Fibroblast of skin of back (primary cell): ENCODE data around the gene WDR74.
"Not testable (repeated sequence)": the region's sequence is repeated elsewhere in the genome, so short reads cannot be mapped to it uniquely, and the experiment has no call there.

ENCODE experiments used
- DNase-seq: peaks from one replicate; pipeline ENCODE4 v3.0.0-alpha.2; 2013

The WDR74 gene

DNA sequence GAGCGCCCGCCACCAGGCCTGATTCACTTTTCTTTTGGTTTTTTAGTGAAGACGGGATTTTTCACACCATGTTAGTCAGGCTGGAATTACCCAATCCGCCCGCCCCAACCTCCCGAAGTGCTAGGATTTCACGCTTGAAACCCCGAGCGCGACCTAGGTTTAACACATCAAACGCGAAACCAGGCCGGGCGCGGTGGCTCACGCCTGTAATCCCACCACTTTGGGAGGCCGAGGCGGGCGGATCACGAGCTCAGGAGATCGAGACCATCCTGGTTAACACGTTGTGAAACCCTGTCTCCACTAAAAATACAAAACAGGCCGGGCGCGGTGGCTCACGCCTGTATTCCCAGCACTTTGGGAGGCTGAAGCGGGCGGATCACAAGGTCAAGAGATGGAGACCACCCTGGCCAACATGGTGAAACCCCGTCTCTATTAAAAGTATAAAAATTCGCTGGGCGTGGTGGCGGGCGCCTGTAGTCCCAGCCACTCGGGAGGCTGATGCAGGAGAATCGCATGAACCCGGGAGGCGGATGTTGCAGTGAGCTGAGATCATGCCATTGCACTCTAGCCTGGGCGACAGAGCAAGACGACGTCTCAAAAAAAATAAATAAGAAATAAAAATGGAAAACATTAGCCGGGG lies 1.5 kb upstream of the WDR74 start:
- peak; percentile 79 for DNase-seq

DNA sequence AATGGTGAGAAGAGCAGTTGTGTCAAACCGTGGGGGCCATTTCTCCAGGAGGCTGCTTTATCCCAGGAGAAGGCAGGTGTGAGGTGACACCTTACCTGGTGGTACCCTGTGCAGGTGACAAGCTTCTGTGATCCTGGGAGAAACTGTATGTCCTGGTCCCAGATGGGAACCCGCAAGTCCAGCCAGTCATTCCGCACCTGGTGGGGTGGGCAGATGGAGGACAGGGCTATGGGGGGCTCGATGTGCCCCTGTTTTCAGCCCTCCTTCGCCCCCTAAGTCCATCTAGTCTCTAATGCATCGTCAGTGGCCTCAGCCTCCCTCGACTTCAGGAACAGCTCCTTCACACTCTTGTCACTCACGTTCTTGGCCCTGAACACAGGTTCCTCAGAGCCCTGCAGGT lies 4.1 kb downstream of the WDR74 start:
- DNase-seq, result no peak

DNA sequence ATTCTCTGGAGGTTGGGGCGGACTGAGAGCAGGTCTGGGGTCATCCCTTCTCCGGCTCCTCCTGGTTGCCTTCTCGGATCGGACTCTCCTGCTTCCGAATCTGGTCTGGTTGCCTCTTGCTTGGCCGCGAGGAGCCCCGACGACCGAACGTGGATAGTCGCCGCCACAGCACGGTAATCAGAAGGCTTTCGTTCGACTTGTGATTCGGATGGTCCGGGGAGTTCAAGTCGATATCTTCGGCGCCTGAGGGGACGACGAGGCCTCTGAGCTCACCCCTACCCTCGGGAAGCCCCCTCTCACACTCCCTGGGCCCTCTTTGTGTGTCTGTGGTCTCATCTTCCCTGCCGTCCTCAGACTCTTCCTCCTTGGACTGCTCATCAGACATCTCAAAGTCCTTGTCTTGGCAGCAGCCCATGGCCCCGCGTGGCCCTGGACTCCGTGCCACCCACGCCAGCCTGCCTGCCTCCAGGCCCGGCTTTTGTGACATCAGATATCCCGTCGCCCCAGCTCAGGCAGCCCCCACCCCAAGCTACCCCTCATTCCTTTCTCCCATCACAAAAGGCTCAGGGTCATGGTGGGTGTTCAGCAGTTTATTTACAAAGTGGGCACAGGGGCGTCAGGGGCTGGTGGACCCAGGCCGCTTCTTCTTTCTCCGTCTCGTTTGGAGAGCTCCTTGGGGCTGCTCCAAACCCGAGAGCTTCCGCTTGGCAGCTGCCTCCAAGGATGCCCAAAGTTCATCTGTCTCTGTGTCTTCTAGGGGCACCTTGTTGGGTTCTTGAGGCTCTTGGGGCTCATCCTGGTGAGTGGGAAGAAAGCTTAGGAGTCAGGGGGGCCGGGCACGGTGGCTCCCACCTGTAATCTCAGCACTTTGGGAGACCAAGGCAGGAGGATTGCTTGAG lies 6.8 kb downstream of the WDR74 start, which contains the start of gene TEX54:
TEX54 (minus strand) TSS at position 506 of the 899 bp plus-strand sequence.
- DNase-seq, result no peak

DNA sequence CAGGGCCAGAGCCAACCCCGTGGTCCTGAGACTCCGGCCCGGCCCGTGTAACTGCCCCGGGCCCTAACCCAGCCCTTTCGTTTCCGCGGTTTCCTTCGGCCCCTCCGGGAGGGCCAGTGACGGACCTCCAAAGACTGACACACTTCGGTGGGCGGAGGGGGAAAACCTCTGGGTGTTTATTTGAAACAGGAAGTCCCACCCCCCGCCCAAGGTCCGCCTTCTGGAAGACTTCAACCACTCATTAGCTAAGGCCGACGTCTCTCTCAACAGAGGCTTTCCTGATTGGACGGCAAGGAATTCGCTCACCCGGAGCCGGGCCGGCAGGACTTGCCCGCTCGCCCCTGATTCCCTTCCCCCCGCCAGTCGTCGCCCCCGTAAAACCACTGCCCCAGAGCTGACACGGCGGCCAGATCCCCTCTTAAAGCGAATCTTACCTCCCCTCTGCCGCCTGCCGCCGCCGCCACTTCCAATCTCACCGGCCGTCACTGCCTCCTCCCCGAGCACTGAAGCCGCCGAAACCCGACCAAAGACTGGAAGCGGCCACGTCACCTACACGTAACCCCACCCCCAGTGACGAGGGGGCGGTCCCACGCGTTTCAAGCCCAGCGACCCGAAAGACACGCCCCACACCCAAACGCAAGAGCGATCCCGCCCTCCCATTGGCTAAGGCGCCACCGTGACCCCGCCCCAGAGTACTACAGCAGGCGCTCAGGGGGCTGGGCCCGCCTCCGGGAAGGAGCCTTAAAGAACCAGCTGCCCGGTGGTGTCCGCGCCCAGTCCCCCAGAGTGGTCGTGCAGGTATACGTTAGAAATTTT lies 7.7 kb downstream of the WDR74 start, which contains the start of gene STX5:
STX5 (minus strand) TSS at position 532 of the 816 bp plus-strand sequence. CDS start 808 bp downstream, outside the sequence.
- peak; percentile 98 for DNase-seq

DNA sequence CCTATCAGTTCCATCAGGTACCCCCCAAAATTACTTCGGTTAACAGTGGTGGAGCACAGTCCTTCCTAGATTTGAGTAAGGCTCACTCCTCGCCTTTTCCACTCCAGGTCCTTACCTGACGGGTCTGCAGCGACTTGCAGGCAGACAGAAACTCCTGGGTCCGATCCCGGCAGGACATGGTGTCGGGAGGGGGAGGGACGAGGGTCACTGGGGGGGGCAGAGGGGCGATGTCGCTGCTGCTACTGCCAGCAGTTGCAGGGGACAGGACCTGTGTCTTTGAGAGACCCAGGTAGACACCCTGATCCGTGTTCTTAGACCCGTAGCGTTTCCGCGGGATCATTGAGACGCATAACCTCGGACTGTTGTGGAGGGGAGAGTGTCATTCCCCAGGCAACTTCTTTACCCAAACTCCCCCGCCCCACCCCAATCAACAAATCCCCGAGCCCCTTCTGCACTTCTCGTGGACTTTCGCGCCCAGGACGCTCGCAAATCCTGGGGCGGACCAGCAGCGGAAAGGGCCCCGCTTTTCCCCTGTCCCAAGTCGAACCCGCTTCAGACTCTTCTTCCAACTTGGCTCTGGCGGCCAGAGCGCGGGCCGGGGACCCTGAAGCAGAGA lies 8.4 kb downstream of the WDR74 start:
- no peak for DNase-seq

DNA sequence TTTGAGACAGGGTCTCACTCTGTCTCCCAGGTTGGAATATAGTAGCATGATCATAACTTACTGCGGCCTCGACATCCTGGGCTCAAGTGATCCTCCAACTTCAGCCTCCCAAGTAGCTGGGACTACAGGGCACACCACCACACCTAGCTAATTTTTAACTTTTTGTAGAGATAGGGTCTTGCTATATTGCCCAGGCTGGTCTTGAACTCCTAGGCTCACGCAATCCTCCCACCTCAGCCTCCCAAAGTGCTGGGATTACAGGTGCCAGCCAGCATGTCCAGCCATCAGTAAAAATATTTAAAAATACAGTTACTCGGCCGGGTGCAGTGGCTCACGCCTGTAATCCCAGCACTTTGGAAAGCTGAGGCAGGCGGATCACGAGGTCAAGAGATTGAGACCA lies 11.3 kb downstream of the WDR74 start:
- not testable (repeated sequence) for DNase-seq

DNA sequence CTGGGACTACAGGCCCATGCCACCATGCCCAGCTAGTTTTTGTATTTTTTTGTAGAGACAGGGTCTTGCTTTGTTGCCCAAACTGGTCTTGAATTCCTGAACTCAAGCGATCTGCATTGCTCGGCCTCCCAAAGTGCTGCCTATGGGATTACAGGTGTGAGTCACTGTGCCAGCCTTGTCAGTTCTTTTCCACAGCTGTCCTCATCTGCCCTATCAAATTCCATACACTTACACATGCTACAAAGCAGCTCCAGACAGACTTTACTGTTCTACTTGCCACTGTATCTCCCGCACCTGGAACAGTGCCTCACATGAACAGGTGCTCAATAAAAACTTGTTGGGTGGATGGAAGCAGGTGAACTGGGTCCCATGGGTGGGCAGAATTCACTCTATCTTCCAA lies 15.7 kb downstream of the WDR74 start:
- DNase-seq, result no peak

DNA sequence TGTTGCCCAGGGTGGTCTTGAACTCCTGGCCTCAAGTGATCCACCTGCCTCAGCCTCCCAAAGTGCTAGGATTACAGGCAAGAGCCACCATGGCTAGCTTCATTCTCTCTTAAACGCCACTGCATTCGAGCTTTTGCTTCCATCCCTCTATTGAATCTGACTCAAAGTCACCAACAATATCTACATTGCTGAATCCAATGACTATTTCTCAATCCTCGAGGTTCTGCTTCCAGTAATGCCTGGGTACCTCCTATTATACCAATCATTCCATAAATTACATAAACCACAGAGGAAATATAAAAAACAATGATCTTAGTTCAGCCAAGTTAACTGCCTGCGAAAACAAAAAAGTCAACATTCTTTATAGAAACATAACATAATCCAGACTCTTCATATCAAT lies 22.3 kb downstream of the WDR74 start:
- DNase-seq, result no peak

DNA sequence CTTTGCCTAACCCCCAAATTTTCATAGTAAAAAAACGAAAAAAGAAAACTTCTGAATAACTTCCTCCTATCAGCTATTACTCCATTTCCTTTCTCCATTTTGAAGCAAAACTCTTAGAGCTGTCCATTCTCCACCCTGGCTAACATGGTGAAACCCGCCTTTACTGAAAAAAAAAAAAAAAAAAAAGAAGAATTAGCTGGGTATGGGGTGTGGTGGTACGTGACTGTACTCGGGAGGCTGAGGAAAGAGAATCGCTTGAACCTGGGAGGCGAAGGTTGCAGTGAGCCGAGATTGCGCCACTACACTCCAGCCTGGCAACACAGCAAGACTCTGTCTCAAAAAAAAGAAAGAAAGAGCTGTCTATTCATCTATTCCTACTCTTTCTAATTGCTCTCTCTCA lies 22.8 kb downstream of the WDR74 start:
- no peak for DNase-seq

DNA sequence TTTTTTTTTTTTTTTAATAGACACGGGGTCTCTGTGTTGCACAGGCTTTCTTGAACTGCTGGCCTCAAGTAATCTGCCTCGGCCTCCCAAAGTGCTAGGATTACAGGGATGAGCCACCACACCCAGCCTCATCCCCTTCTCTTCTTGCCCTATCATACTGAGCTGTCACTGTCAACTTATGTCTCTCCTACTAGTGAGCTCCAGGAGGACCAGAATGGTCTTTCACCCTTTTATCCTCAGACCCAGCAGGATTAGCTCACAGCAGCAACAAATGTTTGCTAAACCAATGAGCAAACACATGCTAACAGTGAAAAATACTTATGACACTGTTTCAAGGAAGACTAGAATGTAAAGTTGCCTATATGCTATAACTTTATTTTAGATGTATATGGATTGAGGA lies 27.7 kb downstream of the WDR74 start:
- DNase-seq, result no peak

DNA sequence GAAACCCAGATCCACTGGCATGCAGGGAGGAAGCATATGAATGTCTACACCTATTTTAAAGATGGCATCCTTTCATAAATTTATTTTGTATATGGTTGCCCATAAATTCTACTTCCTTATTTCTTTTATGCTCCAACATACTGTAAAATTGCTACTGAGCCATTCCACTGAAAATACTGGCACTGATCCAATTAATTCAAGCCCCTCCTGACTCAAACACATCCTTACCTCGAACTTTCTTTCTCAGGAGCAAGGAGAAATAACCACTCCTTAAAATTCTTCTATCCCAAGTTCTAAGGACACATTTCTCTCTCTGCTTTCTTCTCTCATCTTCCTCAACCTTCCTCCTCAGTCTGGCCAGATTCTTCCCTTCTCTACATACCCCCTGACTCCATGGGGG lies 28.6 kb downstream of the WDR74 start:
- no peak for DNase-seq

DNA sequence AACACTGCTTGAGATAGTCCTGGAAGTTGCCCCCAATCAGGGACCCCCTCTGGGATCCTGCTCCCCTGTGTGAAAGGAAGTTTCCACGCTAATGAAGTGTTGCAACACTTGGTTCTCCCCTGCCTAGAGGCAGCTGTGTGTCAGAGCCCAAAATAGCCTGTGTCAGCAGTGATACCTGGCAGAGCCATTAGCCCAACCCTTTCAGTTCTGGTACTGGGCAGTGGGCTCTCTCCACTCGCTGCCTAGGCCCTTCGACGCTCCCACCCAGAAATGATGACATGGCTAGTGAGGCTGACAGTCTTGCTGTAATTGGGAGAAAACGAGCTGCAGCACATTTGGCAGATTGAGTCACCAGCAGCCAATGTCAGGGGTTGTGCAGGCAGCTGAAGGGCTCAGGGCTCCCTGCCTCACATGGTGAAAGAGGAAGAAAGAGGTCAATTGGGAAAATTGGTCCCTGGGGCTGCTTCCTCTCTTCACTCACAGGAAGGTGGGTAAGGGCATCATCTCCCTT lies 32.7 kb downstream of the WDR74 start:
- no peak for DNase-seq

DNA sequence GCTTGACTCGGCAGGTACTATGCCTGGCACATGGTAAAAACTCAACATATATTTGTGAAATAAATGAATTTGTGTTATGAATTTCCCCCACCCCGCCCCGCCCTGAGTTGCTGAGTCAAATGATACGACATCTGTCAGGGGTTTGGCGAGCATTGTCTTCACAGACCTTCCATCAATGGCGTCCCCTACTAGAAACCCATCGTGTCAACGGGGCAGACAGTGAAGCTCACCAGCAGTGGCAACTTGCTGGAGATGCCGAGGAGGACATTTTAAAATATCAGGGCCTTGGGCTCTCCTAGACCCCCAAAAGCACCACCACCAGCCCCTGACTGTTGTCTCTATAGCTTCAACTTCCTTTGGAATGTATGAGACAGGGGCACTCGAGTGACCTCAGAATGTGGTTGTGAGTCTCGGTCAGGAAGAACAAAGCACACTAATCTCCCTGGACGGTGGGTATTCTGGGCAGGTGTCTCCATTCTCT lies 33.4 kb downstream of the WDR74 start:
- no peak for DNase-seq

DNA sequence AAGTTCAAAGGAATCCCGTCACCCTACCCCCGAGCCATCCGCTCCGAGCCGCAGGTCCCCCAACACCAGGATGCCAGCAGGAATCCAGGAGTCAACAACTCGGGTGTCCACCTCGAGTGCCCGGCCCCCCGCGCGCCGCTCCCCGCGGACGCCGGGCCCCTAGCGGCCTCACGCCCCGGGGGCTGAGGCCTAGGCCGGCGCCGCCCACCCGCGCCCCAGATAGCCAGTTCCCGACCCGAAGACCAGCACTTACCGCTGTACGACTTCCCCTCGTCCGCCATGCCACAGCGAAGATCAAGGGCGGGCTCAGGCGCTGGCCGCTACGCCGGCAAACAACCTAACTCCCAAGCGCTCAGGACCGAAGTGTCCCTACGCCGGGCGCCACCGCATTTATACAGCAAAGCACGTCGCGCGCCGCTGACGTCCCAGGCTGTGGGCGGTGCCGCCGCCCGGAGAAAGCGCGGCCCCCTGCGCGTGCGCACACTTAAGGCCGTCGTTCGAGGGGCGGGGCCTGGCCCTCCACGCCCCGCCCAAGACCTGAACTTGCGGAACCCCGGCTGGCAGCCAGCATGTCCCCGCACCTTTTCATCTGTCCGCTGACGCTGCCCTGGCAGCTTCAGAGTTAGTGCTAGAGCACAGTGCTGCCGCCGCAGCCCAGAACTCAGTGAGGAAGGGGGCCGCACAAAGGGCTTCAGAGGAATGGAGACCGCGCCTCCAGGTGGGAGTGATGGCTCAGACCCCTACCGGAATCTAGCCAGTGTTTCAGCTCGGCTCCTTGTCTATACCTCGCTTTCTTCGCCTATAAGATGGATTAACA lies 34.1 kb downstream of the WDR74 start, which contains the start of gene NXF1:
NXF1 (minus strand) TSS at position 365 of the 817 bp plus-strand sequence; CDS start at position 281, 84 bp downstream.
- peak; percentile 89 for DNase-seq

DNA sequence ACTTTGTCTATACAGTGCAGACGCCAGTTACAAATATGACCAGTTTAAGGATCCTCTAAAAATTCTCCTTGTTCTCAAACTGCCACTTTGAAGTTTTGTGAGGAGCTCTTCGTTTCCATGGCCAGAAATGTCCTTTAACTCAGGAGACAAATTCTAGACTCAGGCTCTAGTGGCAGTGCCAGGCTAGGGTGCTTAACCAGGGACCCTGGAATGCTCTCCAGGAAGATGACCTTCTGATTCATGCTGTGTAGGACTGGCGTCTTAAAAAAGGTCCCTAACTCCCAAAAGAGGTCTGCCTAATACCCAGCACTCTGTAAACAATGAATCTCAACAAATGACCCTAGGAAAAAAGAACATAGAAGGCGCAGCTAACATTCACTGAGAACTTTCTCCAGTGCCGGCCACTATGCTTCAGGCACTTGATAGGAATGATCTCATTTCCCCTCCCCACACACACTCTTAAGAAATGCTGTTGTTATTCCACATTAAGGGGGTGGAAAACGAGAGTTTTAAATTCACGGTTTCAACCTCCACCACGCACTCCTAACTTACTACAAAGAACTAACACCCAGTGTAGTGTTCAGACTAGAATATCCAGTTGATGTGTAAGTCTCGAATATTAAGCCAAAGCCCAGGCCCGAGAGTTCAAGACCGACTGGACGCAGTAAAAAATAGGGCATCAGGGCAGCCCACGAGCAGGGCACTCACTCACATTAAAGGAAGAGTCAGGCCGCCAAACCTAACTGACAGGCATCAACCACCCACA lies 34.9 kb downstream of the WDR74 start:
- peak; percentile 24 for DNase-seq

DNA sequence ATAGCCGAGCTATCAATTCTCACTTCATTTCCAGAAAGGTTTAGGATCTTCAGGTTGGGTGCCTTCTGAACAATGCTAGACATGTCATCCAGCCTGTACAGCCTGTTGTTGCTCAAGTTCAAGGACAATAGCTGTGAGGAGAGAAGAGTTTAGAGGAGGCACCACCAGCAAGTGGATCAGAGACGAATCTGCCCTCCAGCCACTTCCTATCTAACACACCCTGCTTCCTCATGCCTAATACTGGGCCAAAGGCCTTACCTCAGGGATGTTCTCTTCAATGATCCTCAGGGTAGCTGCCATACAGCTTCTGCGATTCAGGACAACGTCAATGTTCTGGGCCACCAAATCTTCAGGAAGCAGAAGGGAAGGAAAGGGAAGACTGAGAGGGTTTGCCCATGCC lies 38.3 kb downstream of the WDR74 start:
- DNase-seq, result no peak

DNA sequence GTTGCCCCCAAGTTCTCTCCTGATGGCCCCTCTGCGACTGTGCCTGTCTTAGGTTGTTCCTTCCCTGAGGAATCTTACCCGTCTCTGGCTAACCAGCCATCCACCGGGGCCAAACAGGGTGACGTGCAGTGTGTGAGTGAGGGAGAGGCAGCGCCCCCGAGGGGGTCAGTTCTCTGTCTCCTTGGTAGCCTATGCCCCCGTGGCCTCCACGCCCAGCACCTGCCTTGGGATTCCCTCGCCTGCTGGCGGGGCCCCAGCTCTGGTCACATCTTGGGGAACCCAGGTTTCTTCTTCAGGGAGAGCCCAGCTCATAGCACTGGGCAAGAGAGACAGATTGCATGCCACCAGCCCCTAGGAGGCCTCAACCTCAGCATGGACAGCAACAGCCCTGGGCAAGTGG lies 39.9 kb downstream of the WDR74 start:
- no peak for DNase-seq

DNA sequence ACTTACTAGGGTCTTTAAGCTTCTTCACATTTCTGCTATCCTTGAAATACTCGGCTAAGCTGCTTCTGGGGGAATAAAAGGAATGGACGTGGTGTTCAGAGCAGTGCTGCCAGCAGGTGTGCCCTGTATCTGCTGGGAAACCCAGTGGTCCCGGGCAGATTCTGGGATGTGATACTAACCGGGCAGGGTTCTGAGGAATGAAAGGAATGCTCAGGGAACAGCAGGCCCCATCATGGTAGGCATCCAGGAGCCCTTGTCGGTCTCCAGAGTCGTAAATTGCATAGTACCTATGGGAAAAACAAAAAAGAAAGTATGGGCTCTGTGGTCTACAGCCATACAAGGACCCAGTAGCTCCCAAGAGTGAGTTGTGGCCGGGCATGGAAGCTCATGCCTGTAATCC lies 43.1 kb downstream of the WDR74 start:
- DNase-seq, result no peak

DNA sequence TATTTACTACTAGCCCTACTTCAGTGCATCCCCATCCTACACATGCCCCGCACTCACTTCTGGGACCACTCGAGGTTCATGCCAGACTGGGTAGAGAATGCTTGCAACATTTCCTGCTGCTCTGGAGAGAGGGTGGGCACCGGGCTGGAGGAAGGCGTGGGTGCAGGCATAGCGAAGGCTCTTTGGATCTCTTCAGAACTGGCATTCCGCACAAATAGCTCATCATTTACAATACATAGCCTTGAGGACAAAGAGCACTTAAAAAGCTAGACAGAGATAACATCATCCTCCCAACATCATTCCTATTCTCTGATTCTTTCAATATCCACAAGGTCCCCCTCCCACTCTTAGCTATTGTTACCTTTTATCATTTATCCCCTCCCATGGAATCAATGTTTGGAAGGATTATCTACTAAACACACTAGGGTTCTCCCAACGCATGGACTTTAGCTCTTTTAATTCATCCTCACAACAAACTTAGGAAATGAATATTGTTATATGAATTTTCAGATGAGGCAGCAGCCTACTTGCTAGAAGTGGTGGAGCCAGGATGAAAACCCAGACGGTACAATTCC lies 45.1 kb downstream of the WDR74 start:
- DNase-seq, result no peak

DNA sequence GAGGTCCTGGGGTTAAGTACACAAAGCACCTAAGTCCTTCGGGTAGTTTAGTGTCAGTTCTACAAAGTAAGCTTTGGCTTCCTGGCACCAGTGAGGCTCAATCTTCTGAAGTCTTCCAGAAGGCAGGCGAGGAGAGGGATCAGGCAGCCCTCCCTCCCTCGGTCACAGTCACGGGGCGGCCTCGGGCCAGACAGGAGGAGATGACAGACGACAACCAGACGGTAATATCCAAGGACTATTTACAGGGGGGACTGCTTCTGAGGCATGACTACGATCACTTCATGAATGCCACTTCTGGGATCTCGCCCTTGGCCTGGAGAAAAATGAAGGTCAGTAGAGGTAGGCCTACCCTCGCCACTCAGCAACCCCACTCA lies 47.2 kb downstream of the WDR74 start:
- no peak for DNase-seq
